Effector memory CD4-positive, alpha-beta T cell (primary cell): Measurements from ENCODE around the gene CAD.

Experiments used
- DNase-seq, 3 donors: peaks; one replicate each; pipeline ENCODE4 v3.0.0-alpha.2; 2020
- H3K27ac ChIP-seq: 2 replicates; pipeline ENCODE4 v1.7.0; 2013; ENCODE audit warnings: mild to moderate bottlenecking, low read length, moderate library complexity; ENCODE audit not compliant: insufficient read depth, poor library complexity, severe bottlenecking
- H3K27me3 ChIP-seq: replicated peaks from 2 replicates; pipeline ENCODE4 v1.7.0; 2013; ENCODE audit warnings: mild to moderate bottlenecking, low read length; ENCODE audit not compliant: insufficient read depth, control insufficient read depth, poor library complexity, severe bottlenecking
- H3K36me3 ChIP-seq: 2 replicates; pipeline ENCODE4 v1.7.0; 2013; ENCODE audit warnings: mild to moderate bottlenecking, low read length, moderate library complexity; ENCODE audit not compliant: control insufficient read depth, insufficient read depth
- H3K4me1 ChIP-seq: 2 replicates; pipeline ENCODE4 v1.7.0; 2013; ENCODE audit warnings: low read length, mild to moderate bottlenecking; ENCODE audit not compliant: control insufficient read depth, insufficient read depth, poor library complexity, severe bottlenecking
- H3K4me3 ChIP-seq: 2 replicates; pipeline ENCODE4 v1.7.0; 2013; ENCODE audit warnings: low read length, low read depth, mild to moderate bottlenecking; ENCODE audit not compliant: insufficient read depth, poor library complexity, severe bottlenecking
- H3K9me3 ChIP-seq: 2 replicates; pipeline ENCODE4 v1.7.0; 2013; ENCODE audit warnings: mild to moderate bottlenecking, low read length, moderate library complexity; ENCODE audit not compliant: control insufficient read depth

The CAD gene

GRCh38 chr2:27291865-27292264 lies 74.7 kb downstream of the CAD start:
- H3K27ac ChIP-seq = no peak overlapping the region
- H3K27me3 ChIP-seq = no peaks in the 10 kb centered on the region
- no peaks in the 10 kb centered on the region for H3K4me1 ChIP-seq
- no peak for DNase-seq
- no peak overlapping the region for H3K4me3 ChIP-seq
- H3K9me3 ChIP-seq = no peaks in the 10 kb centered on the region
- no peaks in the 10 kb centered on the region for H3K36me3 ChIP-seq
